Gastrocnemius medialis (tissue), 4 donors: ENCODE data around the gene ZNF648. TPM values are rescaled to one million over a fixed set of nuclear protein-coding genes. Genes with fewer than 3 reads are reported as not detected.

Source experiments
- ATAC-seq, 2 donors: fragments of 150-250 bp; one replicate each; pipeline ENCODE4 v1.9.1; 2016
- DNase-seq, 2 donors: peaks; one replicate each; pipeline ENCODE4 v3.0.0-alpha.2; 2019
- H3K27ac ChIP-seq, 4 donors: fragments of 200-600 bp; sonication (generic); 1 replicate in 1 of 4; 2 replicates in 3 of 4; pipeline ENCODE4 v1.5.1; 2016 to 2018; ENCODE audit warnings: mild to moderate bottlenecking in 2 of 4, moderate library complexity in 1 of 4
- H3K27me3 ChIP-seq, 3 donors: fragments of 200-600 bp; sonication (generic) in 2 of 3; 1 replicate in 1 of 3; 2 replicates in 2 of 3; pipeline versions ENCODE4 v1.5.1 to v1.6.0; 2016 to 2019; ENCODE audit warnings: mild to moderate bottlenecking in 1 of 3, moderate library complexity in 1 of 3
- H3K36me3 ChIP-seq, 2 donors: fragments of 200-600 bp; sonication (generic) in 1 of 2; one replicate each; pipeline ENCODE4 v1.5.1; 2017 to 2018
- H3K4me1 ChIP-seq, 2 donors: fragments of 200-600 bp; sonication (generic) in 1 of 2; one replicate each; pipeline ENCODE4 v1.5.1; 2016 to 2017; ENCODE audit warnings: mild to moderate bottlenecking in 2 of 2
- H3K4me3 ChIP-seq, 4 donors: fragments of 200-600 bp; sonication (generic) in 3 of 4; 1 replicate in 1 of 4; 2 replicates in 3 of 4; pipeline ENCODE4 v1.5.1; 2016 to 2019; ENCODE audit warnings: mild to moderate bottlenecking in 2 of 4
- H3K9me3 ChIP-seq, 3 donors: fragments of 200-600 bp; sonication (generic) in 2 of 3; 1 replicate in 1 of 3; 2 replicates in 2 of 3; pipeline ENCODE4 v1.5.1; 2016 to 2019
- POLR2A ChIP-seq, 2 donors: fragments of 450-650 bp; IDR thresholded peaks; one replicate each; pipeline ENCODE4 v1.6.1; 2017; ENCODE audit warnings: antibody characterized with exemption in 2 of 2, mild to moderate bottlenecking in 2 of 2, moderate library complexity in 2 of 2
- in situ Hi-C, 4 donors: fragments of 200-750 bp; cut with MboI; loops; one replicate each; pipeline versions ENCODE4 v1.15.0 to v1.8.0; 2017; ENCODE audit warnings: low sequenced_read_pairs in 4 of 4
- intact Hi-C: fragments of 100-400 bp; cut with DNase I; formaldehyde crosslinking; loops from one replicate; pipeline ENCODE4 v1.15.1; 2023; ENCODE audit warnings: low total_unique reads
- total RNA-seq, 4 donors: library from RNA; depleted of rRNA; stranded (reverse); fragments of >200 nt; gene quantifications; one replicate each; pipeline versions ENCODE4 v1.1.0 to v1.2.3, GENCODE V29; 2016
- TF ChIP-seq, protein P1 (sequence below), 5 experiments: fragments of 450-650 bp in 3 of 5; fragments of 200-600 bp in 2 of 5; sonication (generic) in 2 of 5; IDR thresholded peaks in 4 of 5; conservative IDR thresholded peaks in 1 of 5; 1 replicate in 4 of 5; 2 replicates in 1 of 5; pipeline ENCODE4 v1.5.1; 2016 to 2019; ENCODE audit warnings: antibody characterized with exemption in 5 of 5, mild to moderate bottlenecking in 3 of 5, moderate library complexity in 3 of 5

ZNF648 gene
- total RNA-seq, 4 donors from 2014 or later = 0.07 to 0.38 TPM; not detected in 2

DNA sequence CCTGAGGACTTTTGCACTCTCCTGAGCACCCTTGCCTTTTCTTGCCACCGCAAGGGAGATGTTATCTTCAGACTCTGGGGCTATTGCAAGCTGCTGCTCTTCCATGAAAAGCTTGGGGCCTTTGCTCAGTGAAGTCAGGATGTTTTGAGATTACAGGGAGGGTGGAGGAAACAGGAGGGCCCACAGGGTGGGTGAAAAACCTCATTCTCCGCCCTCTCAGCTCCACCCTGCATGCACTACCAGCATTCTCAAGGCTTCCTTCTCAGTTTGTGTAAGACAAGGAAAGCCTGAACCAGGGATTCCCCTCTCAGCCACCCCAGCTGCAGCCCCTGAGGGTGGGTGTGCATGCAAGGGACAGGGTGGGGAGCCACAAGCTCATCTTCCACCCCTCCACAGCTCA, 25.8 kb upstream of the ZNF648 start:
- no peak overlapping the region for H3K4me3 ChIP-seq
- no peak overlapping the region for H3K27ac ChIP-seq
- no peaks in the 10 kb centered on the region for H3K9me3 ChIP-seq
- intact Hi-C loops (loop anchor here (5.0 kb wide), 2 partner anchors 115 to 360 kb away; no protein-coding TSS in a partner anchor), in situ Hi-C loops (loop anchor here (5.0 to 25.0 kb wide), 8 partner anchors 57 to 700 kb away; partner anchors contain the start of genes NPL (in 3 of the 4) and RNASEL (in 2 of the 4))
- no peaks in the 10 kb centered on the region for H3K36me3 ChIP-seq
- ATAC-seq = no peak
- no peak for DNase-seq
- no peaks in the 10 kb centered on the region for H3K27me3 ChIP-seq
- H3K4me1 ChIP-seq = peaks cover 0 to 3% of the 10 kb centered on the region in 2 donors
- TF ChIP-seq, protein P1, sequence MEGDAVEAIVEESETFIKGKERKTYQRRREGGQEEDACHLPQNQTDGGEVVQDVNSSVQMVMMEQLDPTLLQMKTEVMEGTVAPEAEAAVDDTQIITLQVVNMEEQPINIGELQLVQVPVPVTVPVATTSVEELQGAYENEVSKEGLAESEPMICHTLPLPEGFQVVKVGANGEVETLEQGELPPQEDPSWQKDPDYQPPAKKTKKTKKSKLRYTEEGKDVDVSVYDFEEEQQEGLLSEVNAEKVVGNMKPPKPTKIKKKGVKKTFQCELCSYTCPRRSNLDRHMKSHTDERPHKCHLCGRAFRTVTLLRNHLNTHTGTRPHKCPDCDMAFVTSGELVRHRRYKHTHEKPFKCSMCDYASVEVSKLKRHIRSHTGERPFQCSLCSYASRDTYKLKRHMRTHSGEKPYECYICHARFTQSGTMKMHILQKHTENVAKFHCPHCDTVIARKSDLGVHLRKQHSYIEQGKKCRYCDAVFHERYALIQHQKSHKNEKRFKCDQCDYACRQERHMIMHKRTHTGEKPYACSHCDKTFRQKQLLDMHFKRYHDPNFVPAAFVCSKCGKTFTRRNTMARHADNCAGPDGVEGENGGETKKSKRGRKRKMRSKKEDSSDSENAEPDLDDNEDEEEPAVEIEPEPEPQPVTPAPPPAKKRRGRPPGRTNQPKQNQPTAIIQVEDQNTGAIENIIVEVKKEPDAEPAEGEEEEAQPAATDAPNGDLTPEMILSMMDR (IDR thresholded peaks at IDR 0.05 in 4 of 5, conservative IDR thresholded peaks at IDR 0.05 in 1 of 5) = no peak
- TF ChIP-seq POLR2A (IDR thresholded peaks at IDR 0.05) = no peak

DNA sequence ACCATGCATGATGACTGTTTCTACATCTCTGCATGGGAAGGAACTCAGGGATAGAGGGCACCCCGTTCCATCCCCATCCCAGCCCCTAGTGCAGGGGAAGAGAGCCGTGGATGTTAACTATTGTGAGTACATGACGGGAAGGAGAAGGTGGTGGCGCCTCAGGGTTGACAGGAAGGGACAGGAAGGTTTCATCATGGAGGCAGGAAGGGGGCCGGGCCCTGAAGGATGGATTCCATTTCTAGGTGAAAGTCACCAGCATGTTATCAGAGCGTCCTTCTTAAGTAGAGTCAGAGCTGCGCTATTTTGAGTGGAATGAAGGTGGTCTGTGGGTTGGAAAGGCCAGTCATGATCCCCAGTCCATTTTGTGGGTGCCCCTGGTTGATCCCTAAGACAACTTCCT, 25.1 kb upstream of the ZNF648 start:
- no peaks in the 10 kb centered on the region for H3K9me3 ChIP-seq
- in situ Hi-C loops (loop anchor here (5.0 to 25.0 kb wide), 8 partner anchors 58 to 701 kb away; partner anchors contain the start of genes NPL (in 3 of the 4) and RNASEL (in 2 of the 4)), intact Hi-C loops (loop anchor here (5.0 kb wide), 2 partner anchors 116 to 361 kb away; no protein-coding TSS in a partner anchor)
- no peaks in the 10 kb centered on the region for H3K27me3 ChIP-seq
- no peak for ATAC-seq
- H3K36me3 ChIP-seq = no peaks in the 10 kb centered on the region
- DNase-seq = no peak
- no peak overlapping the region for H3K27ac ChIP-seq
- H3K4me1 ChIP-seq = peaks cover 0 to 3% of the 10 kb centered on the region in 2 donors
- TF ChIP-seq, protein P1 (IDR thresholded peaks at IDR 0.05 in 4 of 5, conservative IDR thresholded peaks at IDR 0.05 in 1 of 5) = no peak
- no peak for TF ChIP-seq POLR2A (IDR thresholded peaks at IDR 0.05)
- H3K4me3 ChIP-seq = no peak overlapping the region

DNA sequence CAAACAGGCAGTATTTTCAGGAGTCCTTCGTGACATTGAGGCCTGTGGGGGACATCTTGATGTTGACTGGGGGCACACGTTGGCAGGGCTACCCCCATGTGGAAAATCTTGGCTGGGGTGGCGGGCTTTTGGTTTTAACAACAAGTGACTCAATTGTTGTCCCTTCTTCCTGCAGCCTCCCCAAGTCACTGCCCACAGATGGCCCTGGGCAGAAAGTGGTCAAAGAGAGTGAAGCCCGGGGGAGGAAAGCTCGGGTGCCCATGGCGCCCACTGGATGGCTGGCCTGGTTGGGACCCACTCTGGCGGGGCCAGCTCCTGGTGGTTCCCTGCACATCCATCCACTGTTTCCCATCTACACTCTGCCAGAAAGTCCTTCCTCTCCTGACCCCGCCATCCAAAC, 24.6 kb upstream of the ZNF648 start:
- in situ Hi-C loops = loop anchor here (5.0 to 25.0 kb wide), 8 partner anchors 59 to 701 kb away; partner anchors contain the start of genes NPL (in 3 of the 4) and RNASEL (in 2 of the 4)
- H3K36me3 ChIP-seq = no peaks in the 10 kb centered on the region
- H3K4me3 ChIP-seq = no peak overlapping the region
- peaks cover 0 to 3% of the 10 kb centered on the region in 2 donors for H3K4me1 ChIP-seq
- ATAC-seq (no peak), DNase-seq (no peak)
- TF ChIP-seq, protein P1 (IDR thresholded peaks at IDR 0.05 in 4 of 5, conservative IDR thresholded peaks at IDR 0.05 in 1 of 5) = no peak
- TF ChIP-seq POLR2A (IDR thresholded peaks at IDR 0.05) = no peak
- H3K9me3 ChIP-seq = no peaks in the 10 kb centered on the region
- intact Hi-C loops = loop anchor here (5.0 kb wide), 2 partner anchors 116 to 361 kb away; no protein-coding TSS in a partner anchor
- no peaks in the 10 kb centered on the region for H3K27me3 ChIP-seq
- H3K27ac ChIP-seq = no peak overlapping the region

DNA sequence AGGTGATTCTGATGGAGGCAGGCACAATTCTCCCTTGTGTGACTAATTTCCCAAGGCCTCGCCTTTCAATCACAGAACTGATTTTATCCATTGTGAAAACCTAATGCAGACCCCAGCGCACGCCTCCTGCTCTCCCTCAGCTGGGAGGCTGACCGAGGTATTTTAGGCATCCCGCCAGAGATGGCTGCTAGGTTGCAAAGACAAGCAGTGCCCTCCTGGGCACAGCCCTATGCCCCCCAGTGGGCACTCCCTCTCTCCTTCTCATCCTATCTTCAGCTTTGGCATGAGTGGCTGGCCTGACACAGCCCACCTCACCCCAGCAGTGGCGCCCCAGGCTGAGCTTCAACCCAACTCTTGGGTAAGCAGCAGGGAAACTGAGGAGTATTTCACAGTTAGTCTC, 24.2 kb upstream of the ZNF648 start:
- TF ChIP-seq, protein P1 (IDR thresholded peaks at IDR 0.05 in 4 of 5, conservative IDR thresholded peaks at IDR 0.05 in 1 of 5) = no peak
- ATAC-seq = no peak

More for the DNA sequence above, 24.2 kb upstream of the ZNF648 start:
- Histone ChIP-seq H3K27ac (no peak overlapping the region), H3K27me3 (no peaks in the 10 kb centered on the region), H3K4me1 (peaks cover 0 to 3% of the 10 kb centered on the region in 2 donors), H3K9me3 (no peaks in the 10 kb centered on the region), H3K36me3 (no peaks in the 10 kb centered on the region), H3K4me3 (no peak overlapping the region)
- in situ Hi-C loops (loop anchor here (5.0 to 25.0 kb wide), 8 partner anchors 59 to 702 kb away; partner anchors contain the start of genes NPL (in 3 of the 4) and RNASEL (in 2 of the 4)), intact Hi-C loops (loop anchor here (1.0 to 5.0 kb wide), 4 partner anchors 57 to 362 kb away; no protein-coding TSS in a partner anchor)
- DNase-seq = no peak
